H7 (cell line): ENCODE results near the gene ERCC2. TPM values are rescaled to one million over a fixed set of nuclear protein-coding genes. Genes with fewer than 3 reads are reported as not detected.
"Not testable (repeated sequence)": the region's sequence is repeated elsewhere in the genome, so short reads cannot be mapped to it uniquely, and the experiment has no call there.

ENCODE experiments used
- DNase-seq: peaks from one replicate; pipeline ENCODE4 v3.0.0; 2012
- H3K27me3 ChIP-seq: 2 replicates; pipeline ENCODE4 v1.6.0; 2011; ENCODE audit warnings: mild to moderate bottlenecking, low read length; ENCODE audit not compliant: control insufficient read depth, insufficient read depth
- H3K36me3 ChIP-seq: replicated peaks from 2 replicates; pipeline ENCODE4 v1.5.1; 2011; ENCODE audit warnings: low read length; ENCODE audit not compliant: control insufficient read depth, insufficient read depth
- H3K4me3 ChIP-seq: 2 replicates; pipeline ENCODE4 v1.5.1; 2011; ENCODE audit warnings: low read depth, mild to moderate bottlenecking, control low read depth, low read length, moderate library complexity; ENCODE audit not compliant: insufficient read depth
- total RNA-seq: library from RNA; depleted of rRNA; stranded (reverse); fragments of >200 nt; shearing (Covaris generic); gene quantifications from 2 replicates; pipeline ENCODE4 v1.2.3, GENCODE V29; 2014; rRNA removed

The ERCC2 gene
- total RNA-seq: 48.7 and 54.2 TPM in 2 replicates

GRCh38 chr19:45370410-45371204, at the start of gene ERCC2:
Gene ERCC2, minus strand, starts transcription at chr19:45370573. Its CDS starts 33 bp downstream, at chr19:45370540.
- DNase-seq: peak; percentile 100
- peak within 1 kb of the TSS; percentile 94 for H3K4me3 ChIP-seq
- H3K36me3 ChIP-seq: peaks cover 9% of the 10 kb centered on the region
- no peaks in the 10 kb centered on the region for H3K27me3 ChIP-seq

GRCh38 chr19:45419895-45420294, 49.5 kb upstream of the ERCC2 start:
- H3K36me3 ChIP-seq: peaks cover 5% of the 10 kb centered on the region
- no peaks in the 10 kb centered on the region for H3K27me3 ChIP-seq
- DNase-seq: no peak
- no peak overlapping the region for H3K4me3 ChIP-seq

- Histone ChIP-seq H3K36me3 (peaks cover 8% of the 10 kb centered on the region), H3K27me3 (no peaks in the 10 kb centered on the region), H3K4me3 (no peak overlapping the region)
- DNase-seq: peak; percentile 42
These were observed 49.0 kb upstream of the ERCC2 start for GRCh38 chr19:45419396-45419795.

- no peaks in the 10 kb centered on the region for H3K27me3 ChIP-seq
- DNase-seq: no peak
These were observed 48.4 kb upstream of the ERCC2 start for GRCh38 chr19:45418802-45419201.

GRCh38 chr19:45417151-45417550, 46.8 kb upstream of the ERCC2 start:
- Histone ChIP-seq H3K27me3 (no peaks in the 10 kb centered on the region), H3K4me3 (no peak overlapping the region), H3K36me3 (peaks cover 13% of the 10 kb centered on the region)
- no peak for DNase-seq

More at GRCh38 chr19:45418802-45419201, 48.4 kb upstream of the ERCC2 start:
- peaks cover 10% of the 10 kb centered on the region for H3K36me3 ChIP-seq
- H3K4me3 ChIP-seq: no peak overlapping the region

GRCh38 chr19:45414468-45414867, 44.1 kb upstream of the ERCC2 start:
- Histone ChIP-seq H3K36me3 (peaks cover 10% of the 10 kb centered on the region), H3K4me3 (no peak overlapping the region), H3K27me3 (no peaks in the 10 kb centered on the region)
- no peak for DNase-seq

- H3K4me3 ChIP-seq: no peak overlapping the region
- peaks cover 12% of the 10 kb centered on the region for H3K36me3 ChIP-seq
- DNase-seq: no peak
- H3K27me3 ChIP-seq: no peaks in the 10 kb centered on the region
These were observed 43.1 kb upstream of the ERCC2 start for GRCh38 chr19:45413497-45413896.

- H3K27me3 ChIP-seq: not testable (repeated sequence)
These were observed 40.0 kb upstream of the ERCC2 start for GRCh38 chr19:45410330-45410729.

GRCh38 chr19:45409557-45409920, 39.2 kb upstream of the ERCC2 start:
- Histone ChIP-seq H3K27me3 (no peaks in the 10 kb centered on the region), H3K4me3 (no peak overlapping the region), H3K36me3 (peaks cover 9% of the 10 kb centered on the region)
- DNase-seq: peak; percentile 19

More at GRCh38 chr19:45410330-45410729, 40.0 kb upstream of the ERCC2 start:
- peaks cover 11% of the 10 kb centered on the region for H3K36me3 ChIP-seq
- H3K4me3 ChIP-seq, DNase-seq: not testable (repeated sequence)

- Histone ChIP-seq H3K27me3 (no peaks in the 10 kb centered on the region), H3K4me3 (no peak overlapping the region), H3K36me3 (peaks cover 6% of the 10 kb centered on the region)
- DNase-seq: peak; percentile 26
These were observed 38.6 kb upstream of the ERCC2 start for GRCh38 chr19:45408830-45409556.

- Histone ChIP-seq H3K27me3 (no peaks in the 10 kb centered on the region), H3K36me3 (peaks cover 4% of the 10 kb centered on the region), H3K4me3 (no peak overlapping the region)
- peak; percentile 10 for DNase-seq
These were observed 37.7 kb upstream of the ERCC2 start for GRCh38 chr19:45408121-45408520.

GRCh38 chr19:45407585-45407984, 37.2 kb upstream of the ERCC2 start:
- H3K27me3 ChIP-seq, DNase-seq, H3K36me3 ChIP-seq: not testable (repeated sequence)
- peak overlapping the region; percentile 76; the same call in 1 of the 2 replicates for H3K4me3 ChIP-seq

GRCh38 chr19:45407091-45407375, 36.7 kb upstream of the ERCC2 start:
- no peaks in the 10 kb centered on the region for H3K27me3 ChIP-seq
- peaks cover 3% of the 10 kb centered on the region for H3K36me3 ChIP-seq
- no peak for DNase-seq
- H3K4me3 ChIP-seq: peak overlapping the region; percentile 76

GRCh38 chr19:45406226-45407090, 36.1 kb upstream of the ERCC2 start, which contains the start of gene POLR1G:
Gene POLR1G, plus strand, starts transcription at chr19:45406644. Its CDS starts 53 bp downstream, at chr19:45406697.
- peak within 1 kb of the TSS; percentile 76 for H3K4me3 ChIP-seq
- peak; percentile 95 for DNase-seq
- H3K27me3 ChIP-seq: no peaks in the 10 kb centered on the region
- H3K36me3 ChIP-seq: peaks cover 3% of the 10 kb centered on the region
